Endothelial cell of hepatic sinusoid (primary cell): ENCODE measurements around the gene PRM1.

Experiments used
- in situ Hi-C: cut with HindIII; loops from 2 replicates; pipeline ENCODE4 v1.10.0; 2017; ENCODE audit warnings: low sequenced_read_pairs

Gene PRM1

GRCh38 chr16:11241480-11242204 lies 39.5 kb downstream of the PRM1 start:
- in situ Hi-C loops = no loop called here

GRCh38 chr16:11240636-11241473 lies 40.3 kb downstream of the PRM1 start:
- in situ Hi-C loops = no loop called here

- in situ Hi-C loops = loop anchor here (10.0 kb wide), 1 partner anchor 155 kb away; no protein-coding TSS in a partner anchor
These were observed 41.2 kb downstream of the PRM1 start for GRCh38 chr16:11239644-11240632.

GRCh38 chr16:11238272-11239202 lies 42.6 kb downstream of the PRM1 start:
- in situ Hi-C loops = loop anchor here (10.0 kb wide), 1 partner anchor 154 kb away; no protein-coding TSS in a partner anchor

GRCh38 chr16:11236461-11237254 lies 44.5 kb downstream of the PRM1 start:
- in situ Hi-C loops = loop anchor here (10.0 kb wide), 1 partner anchor 152 kb away; no protein-coding TSS in a partner anchor

GRCh38 chr16:11235703-11235991 lies 45.5 kb downstream of the PRM1 start:
- in situ Hi-C loops = loop anchor here (10.0 kb wide), 1 partner anchor 151 kb away; no protein-coding TSS in a partner anchor

- in situ Hi-C loops = loop anchor here (10.0 kb wide), 1 partner anchor 150 kb away; no protein-coding TSS in a partner anchor
These were observed 46.0 kb downstream of the PRM1 start for GRCh38 chr16:11234884-11235702.

GRCh38 chr16:11233727-11234376 lies 47.3 kb downstream of the PRM1 start:
- in situ Hi-C loops = loop anchor here (10.0 kb wide), 1 partner anchor 149 kb away; no protein-coding TSS in a partner anchor

- in situ Hi-C loops = loop anchor here (10.0 kb wide), 1 partner anchor 148 kb away; no protein-coding TSS in a partner anchor
These were observed 48.0 kb downstream of the PRM1 start for GRCh38 chr16:11232852-11233726.

- in situ Hi-C loops = loop anchor here (10.0 kb wide), 1 partner anchor 148 kb away; no protein-coding TSS in a partner anchor
These were observed 48.8 kb downstream of the PRM1 start for GRCh38 chr16:11232302-11232851.

- in situ Hi-C loops = loop anchor here (10.0 kb wide), 1 partner anchor 147 kb away; no protein-coding TSS in a partner anchor
These were observed 49.7 kb downstream of the PRM1 start for GRCh38 chr16:11231367-11231970.
